CD14-positive monocyte (primary cell): Measurements from ENCODE around the gene MACC1. TPM values are rescaled to one million over a fixed set of nuclear protein-coding genes. Genes with fewer than 3 reads are reported as not detected.

Source experiments
- DNase-seq, 3 donors: peaks; one replicate each; pipeline ENCODE4 v3.0.0-alpha.2; 2011 to 2022
- H2AFZ ChIP-seq: 2 replicates; pipeline ENCODE4 v1.6.0; 2012; ENCODE audit warnings: mild to moderate bottlenecking, low read depth, low read length, inconsistent platforms; ENCODE audit not compliant: insufficient read depth, poor library complexity, severe bottlenecking
- H3K27ac ChIP-seq, 2 donors: 1 replicate in 1 of 2; 2 replicates in 1 of 2; pipeline ENCODE4 v1.5.1; 2012 to 2013; ENCODE audit warnings: low read length in 2 of 2, control low read depth in 1 of 2, inconsistent platforms in 1 of 2, low read depth in 1 of 2, mild to moderate bottlenecking in 1 of 2
- H3K27me3 ChIP-seq, 2 donors: one replicate each; pipeline versions ENCODE4 v1.6.0 to v1.6.1; 2011 to 2013; ENCODE audit warnings: low read length in 2 of 2; ENCODE audit not compliant: control insufficient read depth in 2 of 2, insufficient read depth in 2 of 2
- H3K36me3 ChIP-seq, 2 donors: replicated peaks in 1 of 2; 1 replicate in 1 of 2; 2 replicates in 1 of 2; pipeline versions ENCODE4 v1.5.1 to v1.6.1; 2012 to 2013; ENCODE audit warnings: low read length in 2 of 2, control low read depth in 1 of 2, inconsistent platforms in 1 of 2, mild to moderate bottlenecking in 1 of 2; ENCODE audit not compliant: insufficient read depth in 2 of 2, control insufficient read depth in 1 of 2
- H3K4me1 ChIP-seq, 2 donors: 1 replicate in 1 of 2; 2 replicates in 1 of 2; pipeline versions ENCODE4 v1.5.1 to v1.6.1; 2012 to 2013; ENCODE audit warnings: low read length in 2 of 2, control low read depth in 1 of 2, inconsistent platforms in 1 of 2, mild to moderate bottlenecking in 1 of 2, moderate library complexity in 1 of 2; ENCODE audit not compliant: insufficient read depth in 2 of 2, control insufficient read depth in 1 of 2
- H3K4me2 ChIP-seq: replicated peaks from 2 replicates; pipeline ENCODE3; 2012; ENCODE audit warnings: low read length, moderate library complexity, mild to moderate bottlenecking; ENCODE audit not compliant: poor library complexity, severe bottlenecking; ENCODE audit errors: extremely low read depth
- H3K4me3 ChIP-seq, 3 experiments: fragments of 200-600 bp in 1 of 3; sonication (generic) in 1 of 3; replicated peaks in 1 of 3; 1 replicate in 2 of 3; 2 replicates in 1 of 3; pipeline ENCODE4 v1.5.1; 2011 to 2013; ENCODE audit warnings: low read length in 3 of 3, mild to moderate bottlenecking in 3 of 3, control low read depth in 2 of 3, low read depth in 2 of 3, inconsistent platforms in 1 of 3, moderate library complexity in 1 of 3
- H3K79me2 ChIP-seq: 2 replicates; pipeline ENCODE4 v1.6.0; 2012; ENCODE audit warnings: mild to moderate bottlenecking, control low read depth, inconsistent platforms, low read length, moderate library complexity; ENCODE audit not compliant: insufficient read depth
- H3K9ac ChIP-seq: 2 replicates; pipeline ENCODE4 v1.6.0; 2017; ENCODE audit warnings: low read length, mild to moderate bottlenecking; ENCODE audit not compliant: insufficient read depth, poor library complexity, severe bottlenecking
- H3K9me3 ChIP-seq, 2 donors: replicated peaks in 1 of 2; 1 replicate in 1 of 2; 2 replicates in 1 of 2; pipeline versions ENCODE4 v1.5.1 to v1.6.1; 2012 to 2013; ENCODE audit warnings: low read length in 2 of 2, control low read depth in 1 of 2; ENCODE audit not compliant: control insufficient read depth in 1 of 2, insufficient read depth in 1 of 2
- H4K20me1 ChIP-seq: 2 replicates; pipeline ENCODE4 v1.6.0; 2012; ENCODE audit warnings: mild to moderate bottlenecking, low read length, control low read depth, moderate library complexity; ENCODE audit not compliant: insufficient read depth
- H3K27ac Mint-ChIP-seq, 7 donors: one replicate each; pipeline ENCODE4 v1.8.0; 2020; ENCODE audit warnings: mild to moderate bottlenecking in 7 of 7, mixed read lengths in 7 of 7, moderate library complexity in 6 of 7, inconsistent platforms in 2 of 7
- H3K27me3 Mint-ChIP-seq, 3 donors: one replicate each; pipeline ENCODE4 v1.8.0; 2021 to 2022; ENCODE audit warnings: low read depth in 3 of 3, mild to moderate bottlenecking in 3 of 3, mixed read lengths in 3 of 3, moderate library complexity in 3 of 3, inconsistent platforms in 1 of 3
- H3K36me3 Mint-ChIP-seq, 2 donors: one replicate each; pipeline ENCODE4 v1.8.0; 2020; ENCODE audit warnings: mixed read lengths in 2 of 2, inconsistent platforms in 1 of 2, mild to moderate bottlenecking in 1 of 2
- H3K4me1 Mint-ChIP-seq: one replicate; pipeline ENCODE4 v1.8.0; 2020; ENCODE audit warnings: mild to moderate bottlenecking, mixed read lengths
- H3K4me3 Mint-ChIP-seq, 2 donors: one replicate each; pipeline ENCODE4 v1.8.0; 2020; ENCODE audit warnings: mild to moderate bottlenecking in 2 of 2, mixed read lengths in 2 of 2, moderate library complexity in 1 of 2
- H3K9me3 Mint-ChIP-seq, 7 donors: one replicate each; pipeline ENCODE4 v1.8.0; 2020 to 2022; ENCODE audit warnings: mixed read lengths in 7 of 7, mild to moderate bottlenecking in 6 of 7, moderate library complexity in 6 of 7, inconsistent platforms in 2 of 7
- CTCF ChIP-seq: fragments of 200-600 bp; IDR thresholded peaks from one replicate; pipeline ENCODE4 v1.8.0; 2022; ENCODE audit warnings: antibody characterized with exemption, mild to moderate bottlenecking
- WGBS: methylation state at CpG from one replicate; pipeline ENCODE4 v1.1.5; 2013; ENCODE audit warnings: missing lambda C conversion rate; ENCODE audit not compliant: insufficient coverage; 5-methylcytosine and 5-hydroxymethylcytosine counted together
- intact Hi-C, 2 donors: fragments of 100-400 bp; cut with micrococcal nuclease; formaldehyde crosslinking; loops; one replicate each; pipeline versions ENCODE4 v1.15.0 to v1.15.1; 2023
- polyA plus RNA-seq, 3 donors: library from polyadenylated mRNA; depleted of rRNA in 1 of 3; unstranded in 2 of 3; stranded (reverse) in 1 of 3; fragments of 300-500 nt in 2 of 3; fragments of >200 nt in 1 of 3; fragmentation: Illumina TruSeq in 2 of 3; gene quantifications; 1 replicate in 2 of 3; 2 replicates in 1 of 3; pipeline ENCODE4 v1.2.3, GENCODE V29; 2012 to 2021

Gene MACC1
- polyA plus RNA-seq, 3 donors = not detected

GRCh38 chr7:20197125-20197748 is 19.9 kb downstream of the MACC1 start:
- H3K4me1 Mint-ChIP-seq = peaks cover 57% of the 10 kb centered on the region
- DNase-seq = no peak
- H3K4me2 ChIP-seq = no peak overlapping the region
- peaks cover 0 to 2% (median 0%) of the 10 kb centered on the region in 3 donors for H3K27me3 Mint-ChIP-seq
- no peak for TF ChIP-seq CTCF
- no peaks in the 10 kb centered on the region for H3K27me3 ChIP-seq
- H3K27ac Mint-ChIP-seq = peak overlapping the region in 2 of 7 donors; percentile 31 to 56
- H3K27ac ChIP-seq = no peak overlapping the region
- H3K36me3 Mint-ChIP-seq = no peaks in the 10 kb centered on the region
- H3K4me3 Mint-ChIP-seq = no peak overlapping the region
- no peak overlapping the region for H2AFZ ChIP-seq
- no peaks in the 10 kb centered on the region for H3K36me3 ChIP-seq
- no CpG with 5 or more reads among the region's 4 CpGs for WGBS
- no peak overlapping the region for H3K9ac ChIP-seq
- no peak overlapping the region for H3K4me3 ChIP-seq
- intact Hi-C loops = no loop called here
- no peaks in the 10 kb centered on the region for H3K9me3 ChIP-seq
- no peaks in the 10 kb centered on the region for H4K20me1 ChIP-seq
- no peaks in the 10 kb centered on the region for H3K79me2 ChIP-seq
- H3K4me1 ChIP-seq = peaks cover 43 to 62% of the 10 kb centered on the region in 2 donors
- H3K9me3 Mint-ChIP-seq = no peaks in the 10 kb centered on the region

DNA sequence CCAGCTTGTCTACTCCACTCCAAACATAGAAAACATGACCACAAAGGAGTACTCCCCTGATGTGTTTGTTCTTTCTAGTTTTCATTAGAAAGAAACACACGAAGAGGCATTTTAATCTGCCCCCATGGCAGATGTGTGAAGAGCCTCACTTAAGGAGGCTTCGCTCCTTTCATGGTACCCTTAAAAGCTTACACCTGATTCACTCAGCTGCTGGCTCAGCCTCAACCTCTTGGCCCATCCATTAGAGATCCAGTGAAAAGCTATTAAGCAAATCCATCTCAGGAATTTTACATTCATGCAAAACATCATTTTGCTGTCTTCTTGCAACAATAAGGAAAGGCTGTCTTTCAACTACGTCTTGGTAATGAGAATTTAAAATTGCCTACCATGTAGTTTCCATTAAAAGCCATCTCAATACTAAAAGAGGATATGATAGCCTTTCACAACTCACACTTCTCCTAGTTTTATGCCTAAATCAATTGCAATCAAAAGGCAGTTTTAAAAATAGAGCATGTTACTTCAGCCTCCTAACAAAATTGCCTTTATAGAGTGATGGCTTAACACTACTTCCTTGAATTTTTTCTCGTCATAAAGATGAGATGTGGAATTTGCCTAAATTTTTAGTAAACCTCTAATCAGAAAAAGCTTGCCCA is 22.7 kb downstream of the MACC1 start:
- Histone ChIP-seq H3K79me2 (no peaks in the 10 kb centered on the region), H3K9me3 (no peaks in the 10 kb centered on the region), H3K4me2 (no peak overlapping the region), H2AFZ (no peak overlapping the region), H3K4me3 (no peak overlapping the region), H4K20me1 (no peaks in the 10 kb centered on the region), H3K9ac (no peak overlapping the region), H3K4me1 (peaks cover 30 to 43% of the 10 kb centered on the region in 2 donors), H3K27ac (no peak overlapping the region), H3K27me3 (no peaks in the 10 kb centered on the region), H3K36me3 (no peaks in the 10 kb centered on the region)
- Mint-ChIP-seq H3K27me3 (no peaks in the 10 kb centered on the region), H3K9me3 (peaks cover 0 to 5% (median 4%) of the 10 kb centered on the region in 7 donors), H3K4me3 (no peak overlapping the region), H3K36me3 (peaks cover 0 to 3% of the 10 kb centered on the region in 2 donors), H3K4me1 (peaks cover 47% of the 10 kb centered on the region), H3K27ac (peak overlapping the region in 5 of 7 donors; percentile 14 to 74 (median 30))
- WGBS = 90% methylated on average over 2 of the region's 4 CpGs
- TF ChIP-seq CTCF = no peak
- DNase-seq = peak in 1 of 3 donors; percentile 22
- intact Hi-C loops = no loop called here
